D341Med (cell line): ENCODE measurements around the gene DYRK3.

Source experiments
- DNase-seq: peaks from one replicate; pipeline ENCODE4 v3.0.0; 2012; ENCODE audit warnings: low spot score

DYRK3 gene

GRCh38 chr1:206684003-206684402 lies 48.7 kb downstream of the DYRK3 start:
- DNase-seq: no peak

GRCh38 chr1:206684478-206685333 lies 49.4 kb downstream of the DYRK3 start, which contains the start of gene MAPKAPK2:
Gene MAPKAPK2 (plus strand): TSS chr1:206684905. CDS start chr1:206685230, 325 bp downstream.
- peak; percentile 99 for DNase-seq

- DNase-seq: peak; percentile 83
These were observed 50.0 kb downstream of the DYRK3 start for GRCh38 chr1:206685334-206685768.

GRCh38 chr1:206685769-206686477 lies 50.6 kb downstream of the DYRK3 start:
- DNase-seq: peak; percentile 85

GRCh38 chr1:206686478-206687249 lies 51.3 kb downstream of the DYRK3 start:
- no peak for DNase-seq

GRCh38 chr1:206687251-206687914 lies 52.0 kb downstream of the DYRK3 start:
- no peak for DNase-seq

- DNase-seq: no peak
These were observed 52.6 kb downstream of the DYRK3 start for GRCh38 chr1:206687915-206688442.

GRCh38 chr1:206690516-206690915 lies 55.2 kb downstream of the DYRK3 start:
- DNase-seq: no peak

- no peak for DNase-seq
These were observed 56.3 kb downstream of the DYRK3 start for GRCh38 chr1:206691604-206692003.

GRCh38 chr1:206693029-206693428 lies 57.7 kb downstream of the DYRK3 start:
- DNase-seq: no peak

GRCh38 chr1:206693592-206693991 lies 58.3 kb downstream of the DYRK3 start:
- DNase-seq: no peak

GRCh38 chr1:206694171-206695124 lies 59.1 kb downstream of the DYRK3 start:
- no peak for DNase-seq

- DNase-seq: no peak
These were observed 60.4 kb downstream of the DYRK3 start for GRCh38 chr1:206695733-206696132.

- DNase-seq: no peak
These were observed 61.7 kb downstream of the DYRK3 start for GRCh38 chr1:206696812-206697585.

GRCh38 chr1:206698011-206698410 lies 62.7 kb downstream of the DYRK3 start:
- no peak for DNase-seq
